Stimulated activated CD8-positive, alpha-beta memory T cell treated with anti-CD3 and anti-CD28 coated beads, Interleukin-15, amount 100 ng/mL, for 48 hours (primary cell): ENCODE data around the gene TRPM3.

ENCODE experiments used
- DNase-seq, 2 donors: peaks; one replicate each; pipeline ENCODE4 v3.0.0-alpha.2; 2020; ENCODE audit warnings: low read depth in 2 of 2

Gene TRPM3

DNA sequence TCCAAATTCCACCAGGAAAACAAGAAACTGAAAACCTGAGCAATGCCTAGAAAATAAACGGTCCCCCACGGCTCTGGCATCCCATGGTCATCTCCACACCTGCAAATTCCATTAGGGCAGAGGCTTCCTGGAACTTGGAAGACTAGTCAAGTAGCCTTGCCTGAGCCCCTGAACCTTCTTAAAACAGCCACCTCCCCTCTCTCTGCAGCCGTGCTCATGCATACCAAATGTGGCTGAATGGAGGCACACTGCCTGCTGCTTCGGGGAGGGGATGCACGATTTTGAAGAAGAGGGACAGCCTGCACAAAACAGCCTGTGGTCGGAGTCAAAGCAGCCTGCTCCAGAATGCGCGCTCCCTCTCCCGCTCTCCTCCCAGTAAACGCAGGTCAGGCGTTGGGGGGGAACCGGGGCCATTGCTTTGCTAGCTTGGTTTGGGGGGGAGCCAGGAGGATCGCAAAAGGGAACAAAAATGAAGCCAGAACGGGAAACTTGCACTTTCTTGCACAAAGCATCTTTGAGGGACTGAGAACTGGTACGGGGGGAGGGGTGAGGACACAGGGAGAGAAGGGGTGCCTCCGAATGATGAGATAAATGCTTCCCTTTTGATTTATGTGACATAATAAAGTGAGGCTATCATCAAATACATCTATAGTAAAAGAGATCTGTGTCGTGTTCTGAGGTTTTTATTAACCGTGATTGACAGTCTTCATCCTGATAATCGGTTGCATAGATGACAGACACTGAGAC, at the start of gene TRPM3:
TSS of gene TRPM3 (minus strand) at position 347 of the 747 bp plus-strand sequence. CDS start at position 80, 267 bp downstream.
- DNase-seq = no peak

DNA sequence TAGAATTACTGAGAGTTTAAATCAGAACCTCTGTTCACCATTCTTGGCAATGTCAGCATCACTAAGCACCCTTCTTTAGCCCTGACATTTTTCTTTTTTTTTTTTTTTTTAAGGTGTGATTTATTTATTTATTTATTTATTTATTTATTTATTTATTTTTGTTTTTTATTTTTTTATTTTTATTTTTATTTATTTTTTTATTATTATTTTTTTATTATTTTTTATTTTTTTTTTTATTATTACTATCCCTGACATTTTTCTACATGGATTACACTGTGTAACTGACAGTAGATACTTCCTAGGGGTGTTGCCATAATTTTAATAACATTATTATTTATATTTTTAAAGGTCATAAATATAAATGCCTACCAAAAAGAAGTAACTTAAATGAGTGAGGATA, 47.0 kb upstream of the TRPM3 start:
- DNase-seq = no peak

DNA sequence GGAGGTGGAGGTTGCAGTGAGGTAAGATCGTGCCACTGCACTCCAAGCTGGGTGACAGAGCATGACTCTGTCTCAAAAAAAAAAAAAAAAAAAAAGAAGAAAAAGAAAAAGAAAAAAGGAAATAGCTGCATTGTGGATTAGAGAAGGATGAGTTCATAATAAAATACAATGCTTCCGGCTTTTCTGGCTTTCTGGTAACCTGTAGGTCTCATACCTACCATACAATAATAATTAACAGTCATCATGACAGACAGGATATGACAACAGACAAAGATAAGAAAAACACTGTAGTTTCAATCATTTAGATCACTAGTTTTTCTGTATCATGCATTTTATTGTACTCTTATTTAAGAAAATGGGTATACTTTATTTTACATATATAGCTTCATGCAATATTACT, 40.7 kb upstream of the TRPM3 start:
- DNase-seq = no peak

DNA sequence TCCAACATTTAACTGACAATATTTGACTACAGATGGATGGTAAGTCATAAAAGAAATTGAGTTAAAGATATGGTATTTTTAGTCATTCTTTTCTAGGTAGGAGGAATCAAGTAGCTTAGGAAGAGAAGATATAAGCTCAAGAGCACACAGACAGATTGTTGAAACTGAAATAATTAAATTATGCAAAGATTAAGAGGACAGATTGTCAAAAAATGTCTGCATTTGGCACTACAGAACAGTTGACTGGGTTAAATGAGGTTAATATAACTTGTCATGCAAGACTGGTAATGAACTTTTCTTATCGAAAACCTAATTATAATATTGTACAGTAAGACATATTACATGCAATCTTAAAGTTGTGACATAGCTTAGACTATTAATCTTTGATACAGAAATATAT, 36.3 kb upstream of the TRPM3 start:
- no peak for DNase-seq

DNA sequence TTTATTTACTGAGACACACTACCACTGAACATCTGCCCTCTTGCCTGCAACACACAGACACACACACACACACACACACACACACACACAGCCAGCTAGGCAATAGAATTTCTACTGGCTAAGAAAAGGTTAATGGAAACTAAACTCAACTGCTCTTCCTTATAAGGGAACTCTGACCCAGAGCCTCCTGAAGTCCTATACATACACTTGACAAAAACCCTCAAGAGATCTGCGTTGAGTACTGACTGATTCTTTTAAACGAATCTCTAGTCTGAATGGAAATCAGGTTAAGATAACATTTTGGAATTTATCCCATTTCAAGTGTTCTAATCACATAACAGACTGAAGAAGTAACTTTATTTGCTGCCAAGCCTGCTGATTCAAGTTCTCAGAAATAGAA, 25.9 kb upstream of the TRPM3 start:
- DNase-seq = no peak

DNA sequence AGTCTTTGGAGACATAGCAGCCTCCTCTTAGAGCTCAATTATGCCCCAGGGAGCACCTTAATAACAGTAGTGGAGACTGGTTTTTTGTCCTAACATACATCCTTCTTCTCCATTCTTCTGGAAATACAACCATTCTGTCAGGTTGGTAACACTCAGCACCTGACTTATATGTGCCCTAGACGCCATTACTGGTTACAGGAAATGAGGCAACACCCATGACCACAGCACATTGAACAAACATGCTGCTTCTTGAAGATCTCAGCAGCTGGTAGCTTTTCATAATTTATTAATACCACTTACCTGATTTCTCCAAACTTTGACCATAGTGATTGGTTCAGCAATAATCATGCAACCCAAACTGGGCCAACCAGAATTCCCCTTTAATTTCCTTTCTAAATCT, 25.1 kb upstream of the TRPM3 start:
- no peak for DNase-seq

DNA sequence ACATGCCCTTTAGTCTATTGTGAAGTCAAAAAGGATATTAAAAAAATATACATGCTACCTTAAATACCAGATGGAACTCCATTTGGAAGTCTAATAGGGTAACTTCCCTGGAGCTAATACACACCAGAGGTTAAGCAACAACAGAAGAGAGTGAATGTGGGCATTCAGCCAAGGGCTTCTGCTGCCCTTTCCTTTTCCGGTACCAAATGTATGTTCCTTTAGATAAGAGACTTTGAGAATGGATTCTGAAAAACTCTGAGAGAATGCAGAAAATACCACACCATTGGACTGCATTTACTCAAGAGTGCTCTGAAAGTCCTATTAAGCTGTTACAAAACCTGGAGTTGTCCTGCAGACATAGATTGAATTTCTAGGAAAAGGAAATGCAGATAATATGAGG, 23.8 kb upstream of the TRPM3 start:
- no peak for DNase-seq

DNA sequence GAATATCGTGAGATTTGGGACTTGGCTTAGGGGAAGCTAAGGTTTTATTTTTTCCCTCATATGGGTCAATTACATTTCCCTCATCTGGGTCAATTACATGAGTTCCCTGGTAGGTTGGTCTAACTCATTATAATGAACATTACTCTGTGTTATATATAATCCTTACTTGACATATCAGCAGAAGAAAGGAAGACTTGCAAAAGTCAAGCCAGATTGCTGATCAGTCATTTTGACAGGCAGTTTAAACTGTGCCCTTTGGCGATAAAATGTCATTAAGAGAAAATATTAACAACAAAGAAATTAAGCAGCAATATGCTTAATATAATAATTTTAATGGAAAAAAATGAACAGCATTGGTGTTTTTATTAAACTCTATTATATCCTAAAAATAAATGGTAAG, 23.1 kb upstream of the TRPM3 start:
- DNase-seq = no peak

DNA sequence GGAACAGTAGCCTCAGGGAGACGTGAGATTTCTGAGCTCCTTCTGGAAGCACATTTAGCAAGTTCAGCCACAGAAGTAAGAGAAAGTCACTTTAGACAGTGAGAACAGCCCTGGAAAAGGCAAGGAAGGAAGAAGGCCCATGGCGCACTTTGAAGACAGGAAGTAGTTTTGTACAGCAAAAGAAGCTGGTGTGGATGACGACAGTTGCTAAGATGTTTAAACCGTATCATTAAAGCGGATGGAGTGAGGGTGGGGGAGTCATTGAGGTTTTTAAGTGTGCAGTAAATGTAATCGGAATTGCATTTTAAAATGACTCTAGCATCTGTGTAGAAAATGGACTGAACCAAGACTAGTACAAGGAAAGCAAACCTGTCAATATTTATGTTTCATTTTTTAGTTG, 15.3 kb upstream of the TRPM3 start:
- no peak for DNase-seq

DNA sequence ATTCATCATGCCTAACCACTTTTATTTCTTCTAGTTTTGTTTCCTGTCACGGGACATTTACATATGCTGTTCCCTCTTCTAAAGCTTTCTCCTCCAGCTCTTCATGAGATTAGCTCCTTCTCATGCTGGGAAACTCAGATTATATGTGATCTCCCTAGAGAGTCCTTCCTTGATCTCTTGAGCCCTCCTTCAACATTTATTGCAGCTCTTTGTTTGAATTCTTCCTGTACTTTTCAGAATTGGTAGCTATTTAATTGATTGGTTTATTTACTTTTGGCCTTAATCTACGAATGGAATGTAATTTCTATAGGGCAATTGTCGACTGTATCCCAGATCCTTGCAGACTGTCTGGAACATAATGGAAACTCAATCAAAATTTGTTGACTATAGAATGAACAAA, 9.7 kb upstream of the TRPM3 start:
- no peak for DNase-seq

DNA sequence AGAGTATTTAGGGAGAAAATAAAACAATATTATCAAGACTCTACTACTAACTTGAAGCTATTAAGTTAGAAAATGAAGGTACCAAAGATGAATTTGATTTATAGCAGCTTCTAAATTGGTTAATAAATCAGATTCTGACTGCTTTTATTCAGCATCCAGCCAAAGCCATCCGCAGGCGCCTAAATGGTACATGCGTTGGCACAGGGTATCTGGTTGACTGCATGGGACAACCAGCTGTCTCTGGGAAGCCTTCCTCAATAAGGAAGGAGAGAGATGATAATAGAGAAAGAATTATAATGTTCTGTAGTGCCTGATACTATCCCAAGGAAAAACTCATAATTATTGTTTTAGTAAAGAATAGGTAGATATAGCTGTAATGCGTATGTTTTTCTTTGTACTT, 9.1 kb upstream of the TRPM3 start:
- no peak for DNase-seq

DNA sequence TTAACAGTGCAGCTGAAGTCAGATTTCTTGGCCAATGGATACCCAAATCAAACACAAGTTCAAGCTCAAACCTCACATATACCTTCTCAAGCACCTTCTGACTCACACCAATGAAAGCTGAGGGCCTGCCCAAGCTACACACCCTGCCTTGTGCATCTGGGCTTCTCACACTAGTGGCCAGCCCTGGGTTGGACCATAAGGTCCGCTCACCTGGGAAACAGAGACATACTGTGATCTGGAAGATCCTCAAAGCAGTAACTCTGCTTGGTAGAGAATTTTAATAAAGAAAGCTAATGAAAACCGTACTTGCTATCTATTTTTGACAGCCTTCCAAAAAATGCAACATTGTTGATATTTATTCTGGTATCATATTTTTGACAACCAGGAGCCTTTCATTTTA, 7.4 kb upstream of the TRPM3 start:
- DNase-seq = no peak

DNA sequence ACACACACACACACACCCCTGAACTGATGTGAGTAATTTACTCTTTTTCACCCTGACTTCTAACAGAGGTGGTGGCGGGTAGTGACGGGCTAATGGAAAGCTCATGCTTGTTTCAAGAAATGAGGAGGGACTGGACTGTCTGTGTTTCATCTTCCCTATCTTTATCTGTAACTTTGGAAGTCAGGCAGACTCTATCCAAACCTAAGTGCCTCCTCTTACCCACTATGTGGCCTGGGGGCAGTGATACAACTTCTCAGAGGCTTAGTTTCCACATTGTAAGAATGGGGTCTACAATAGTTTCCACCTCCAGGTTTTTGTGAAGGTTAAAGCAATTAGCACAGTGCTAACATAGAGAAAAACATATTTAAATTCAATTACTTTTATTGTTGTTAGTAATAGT, 5.9 kb upstream of the TRPM3 start:
- DNase-seq = no peak

DNA sequence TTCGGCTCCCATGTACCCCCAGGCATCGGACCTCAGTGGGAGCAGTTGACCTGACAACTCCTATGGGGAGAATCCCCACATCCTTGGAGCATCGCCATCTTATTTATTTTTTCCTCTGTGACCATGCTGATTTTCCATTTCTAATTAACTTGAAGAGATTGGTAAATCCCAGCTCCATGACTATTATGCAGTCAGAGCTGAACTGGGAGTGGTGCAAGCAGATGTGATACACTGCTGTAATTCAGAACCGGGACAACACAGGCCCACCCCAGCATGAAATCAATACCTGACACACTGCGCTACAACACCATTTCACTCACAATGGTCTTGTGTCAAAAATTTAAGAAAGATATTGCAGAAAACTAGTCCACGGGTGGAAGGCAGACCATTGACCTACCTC, 1.0 kb upstream of the TRPM3 start:
- DNase-seq = no peak

DNA sequence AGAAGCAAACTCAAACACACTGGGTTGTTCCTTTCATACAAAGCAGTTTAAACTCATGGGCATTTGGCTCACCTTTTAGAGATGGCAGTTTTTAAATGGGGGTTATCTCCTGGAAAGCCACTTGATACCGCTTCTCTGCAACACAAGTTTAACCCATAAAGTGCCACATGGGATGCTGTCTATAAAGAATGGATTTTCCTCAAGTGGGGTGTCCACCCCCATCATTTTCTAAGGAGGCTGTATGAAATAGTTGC, 528 bp upstream of the TRPM3 start:
- DNase-seq = no peak

DNA sequence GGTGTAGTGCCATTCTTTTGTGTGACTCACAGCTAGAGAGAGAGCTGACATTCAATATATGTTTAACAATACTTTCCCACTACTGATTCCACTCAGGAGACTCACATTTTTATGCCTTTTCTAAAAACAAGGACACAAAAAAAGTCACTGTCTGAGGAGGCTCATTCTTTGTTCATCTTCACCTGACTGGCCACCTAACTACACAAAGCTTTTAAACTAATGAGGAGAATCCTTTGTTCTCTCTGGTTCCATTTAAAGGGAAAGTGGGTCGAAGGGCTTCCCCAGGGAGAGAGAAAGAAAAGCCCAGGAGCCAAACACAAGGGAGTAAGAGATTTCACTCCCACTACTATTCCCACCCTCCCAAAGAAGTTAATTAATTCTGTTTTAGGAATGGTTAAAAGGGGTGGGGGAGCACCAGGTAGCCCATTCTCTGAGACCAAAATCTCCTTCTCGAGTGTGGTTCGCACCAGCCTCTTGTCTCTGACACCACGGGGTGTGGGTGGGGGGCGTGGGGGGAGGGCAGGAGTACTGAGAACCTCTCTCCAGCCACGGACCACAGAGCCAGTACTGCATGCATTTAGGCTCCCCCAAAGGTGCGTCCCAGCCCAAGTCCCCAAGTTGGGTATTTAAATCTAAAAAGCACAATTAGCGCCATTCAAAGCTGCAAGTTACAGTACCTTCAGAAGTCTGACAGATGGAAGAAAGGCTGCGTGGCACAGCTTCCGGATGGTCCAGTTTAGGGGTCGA, 747 bp downstream of the TRPM3 start:
- no peak for DNase-seq

DNA sequence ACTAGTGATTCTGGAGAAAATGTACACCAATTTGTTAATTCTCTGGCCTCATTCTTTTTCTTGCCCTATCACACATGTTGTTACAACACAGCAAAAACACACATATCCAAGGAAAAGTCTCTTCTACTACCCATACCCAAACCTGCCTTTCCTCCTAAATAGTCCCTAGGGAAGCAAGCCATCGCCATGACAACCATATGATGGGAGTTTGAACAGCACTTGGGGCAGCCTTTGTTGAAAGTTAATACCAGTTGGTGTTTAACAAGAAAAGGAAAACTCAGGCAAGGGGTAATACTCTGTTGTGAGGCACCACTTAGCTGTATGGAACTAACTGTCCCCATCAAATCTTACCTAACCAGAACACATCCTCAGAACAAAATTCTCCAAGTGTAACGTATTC, 1.7 kb downstream of the TRPM3 start:
- no peak for DNase-seq

DNA sequence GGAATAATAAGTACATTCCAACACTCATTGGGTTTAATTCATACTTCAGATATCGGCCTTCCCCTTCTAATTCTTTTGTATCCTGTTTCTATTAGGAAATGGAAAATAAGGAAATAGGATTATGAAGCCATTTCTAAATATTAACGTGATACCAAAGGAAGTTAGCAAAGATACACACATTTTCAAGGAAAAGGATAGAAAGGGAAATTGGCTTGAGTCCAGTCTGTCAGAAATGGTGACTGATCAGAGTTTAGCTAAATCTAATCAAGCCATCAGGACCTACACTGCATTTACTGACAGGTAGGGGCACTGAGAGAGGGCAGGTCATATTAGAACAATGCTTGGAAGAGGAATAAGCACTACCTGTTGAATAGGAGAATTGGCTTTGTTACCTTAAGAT, 3.1 kb downstream of the TRPM3 start:
- no peak for DNase-seq

DNA sequence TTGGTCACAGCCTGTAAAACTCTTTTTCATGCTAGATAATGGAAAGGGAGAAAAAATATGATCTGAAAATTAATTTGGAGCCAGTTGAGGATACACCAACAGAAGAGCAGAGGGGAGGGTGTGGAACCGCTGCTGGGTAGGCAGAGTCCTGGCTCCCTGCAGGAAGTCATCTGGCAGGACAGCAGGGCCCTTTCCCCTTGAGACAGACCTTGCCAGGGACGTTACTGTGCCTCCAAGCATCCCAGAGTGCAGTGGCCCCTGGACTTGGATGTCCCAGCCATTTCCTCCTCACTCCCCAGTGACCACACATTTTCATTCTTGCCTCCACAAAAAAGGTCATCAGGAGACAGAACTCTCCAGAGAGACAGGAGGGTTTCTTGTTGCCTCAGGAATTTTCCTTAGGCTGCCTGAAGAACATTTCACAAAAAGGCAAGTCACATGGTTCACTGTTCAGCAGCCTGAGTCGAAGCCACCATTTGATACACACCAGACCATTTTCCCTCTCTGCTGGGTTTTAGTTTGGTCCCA, 5.9 kb downstream of the TRPM3 start:
- DNase-seq = no peak

DNA sequence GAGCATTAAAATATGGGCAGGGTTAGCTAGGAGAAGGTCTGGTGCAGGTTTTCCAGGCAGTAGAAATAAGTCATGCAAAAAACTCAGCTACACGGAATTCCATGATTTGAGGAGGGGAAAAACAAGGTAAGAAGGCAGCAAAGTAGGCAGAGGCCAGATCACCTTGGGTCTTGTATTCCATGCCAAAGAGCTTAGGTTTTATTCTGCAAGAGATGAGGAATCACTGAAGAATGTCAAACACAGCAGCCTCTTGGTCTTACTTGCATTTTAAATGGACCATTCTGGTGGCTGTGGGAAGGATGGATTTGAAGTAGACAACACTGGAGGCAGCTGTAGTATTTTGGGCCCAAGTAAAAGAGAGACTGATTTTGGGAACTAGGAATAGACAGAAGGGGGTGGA, 8.6 kb downstream of the TRPM3 start:
- DNase-seq = no peak

DNA sequence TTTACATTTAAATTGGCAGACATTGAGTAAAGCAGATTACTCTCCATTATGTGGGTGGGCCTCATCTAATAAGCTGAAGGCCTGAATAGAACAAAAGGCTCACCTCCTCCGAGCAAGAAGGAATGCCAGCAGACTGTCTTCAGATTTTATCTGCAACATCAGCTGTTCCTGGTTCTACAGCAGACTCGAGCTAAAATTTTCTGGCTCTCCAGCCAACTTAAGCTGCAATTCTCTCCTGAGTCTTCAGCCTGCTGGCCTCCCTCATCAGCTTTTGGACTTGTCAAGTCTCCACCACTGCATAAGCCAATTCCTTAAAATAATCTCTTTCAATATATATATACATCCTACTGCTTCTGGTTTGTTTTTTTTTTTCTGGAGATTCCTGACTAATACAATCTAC, 12.5 kb downstream of the TRPM3 start:
- no peak for DNase-seq

DNA sequence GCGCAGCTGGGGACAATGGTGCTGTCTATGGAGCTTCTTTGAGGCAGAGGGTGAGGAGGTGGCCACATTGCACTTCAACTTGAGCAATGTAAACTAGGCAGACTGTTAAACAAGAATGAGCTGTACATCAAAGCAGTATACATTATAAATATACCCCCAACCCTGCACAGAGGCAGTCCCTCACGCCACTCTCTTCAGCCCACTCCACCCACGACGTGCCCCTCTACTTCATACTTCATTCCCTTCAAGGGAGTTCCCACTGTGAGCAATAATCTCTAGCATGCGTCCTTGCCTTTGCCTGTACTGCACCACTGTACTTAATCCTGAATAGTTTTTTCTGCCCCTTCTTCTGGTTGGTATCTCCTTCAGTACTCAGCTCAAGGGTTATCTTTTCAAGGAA, 14.4 kb downstream of the TRPM3 start:
- DNase-seq = no peak

DNA sequence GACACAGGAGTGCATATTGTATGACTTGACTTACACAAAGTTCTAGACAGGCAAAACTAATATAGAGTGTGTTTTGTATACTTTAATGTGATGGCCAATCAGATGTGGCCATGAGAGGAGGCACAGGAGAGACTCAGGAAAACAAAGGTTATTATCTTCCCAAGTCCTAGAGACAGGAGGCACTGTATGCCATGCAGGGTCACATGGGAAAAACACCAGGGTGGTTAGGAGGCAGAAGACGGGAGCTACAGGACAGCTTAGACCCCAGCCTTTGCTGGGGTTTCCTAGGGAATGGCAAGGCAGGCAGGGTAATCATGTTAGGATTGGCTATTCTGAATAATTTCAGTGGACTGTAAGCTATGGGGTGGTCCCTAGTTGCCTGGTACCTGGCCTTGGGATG, 16.2 kb downstream of the TRPM3 start:
- no peak for DNase-seq

DNA sequence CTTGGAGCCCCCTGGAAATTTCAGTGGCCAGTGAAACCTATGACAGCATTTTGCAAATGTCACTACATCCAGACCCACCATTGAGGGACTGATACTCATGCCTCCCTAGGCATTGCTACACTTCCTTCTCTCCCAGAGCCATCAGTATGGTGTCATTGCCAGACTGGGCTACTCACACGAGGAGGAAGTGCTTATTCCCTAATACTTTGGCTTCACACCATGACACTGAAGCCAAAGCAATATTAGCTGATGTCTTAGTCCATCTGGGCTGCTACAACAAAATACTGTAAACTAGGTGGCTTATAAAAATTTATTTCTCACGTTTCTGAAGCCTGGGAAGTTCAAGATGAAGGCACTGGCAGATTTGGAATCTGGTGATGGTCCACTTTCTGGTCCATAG, 22.6 kb downstream of the TRPM3 start:
- no peak for DNase-seq
